GM12865 (cell line): ENCODE data around the gene CTNNA3.
"Not testable (repeated sequence)": the region's sequence is repeated elsewhere in the genome, so short reads cannot be mapped to it uniquely, and the experiment has no call there.

Experiments used
- DNase-seq: peaks from one replicate; pipeline ENCODE4 v3.0.0; 2010; ENCODE audit warnings: low read depth
- H3K4me3 ChIP-seq: 2 replicates; pipeline ENCODE4 v1.5.1; 2011; ENCODE audit warnings: mild to moderate bottlenecking, low read depth, low read length, control low read depth
- TF ChIP-seq, protein P1 (sequence below): IDR thresholded peaks from 2 replicates; pipeline ENCODE4 v1.5.1; 2011; ENCODE audit warnings: low read length, control low read depth, low read depth, inconsistent platforms; ENCODE audit not compliant: insufficient read depth; ENCODE audit errors: missing control alignments

CTNNA3 gene

DNA sequence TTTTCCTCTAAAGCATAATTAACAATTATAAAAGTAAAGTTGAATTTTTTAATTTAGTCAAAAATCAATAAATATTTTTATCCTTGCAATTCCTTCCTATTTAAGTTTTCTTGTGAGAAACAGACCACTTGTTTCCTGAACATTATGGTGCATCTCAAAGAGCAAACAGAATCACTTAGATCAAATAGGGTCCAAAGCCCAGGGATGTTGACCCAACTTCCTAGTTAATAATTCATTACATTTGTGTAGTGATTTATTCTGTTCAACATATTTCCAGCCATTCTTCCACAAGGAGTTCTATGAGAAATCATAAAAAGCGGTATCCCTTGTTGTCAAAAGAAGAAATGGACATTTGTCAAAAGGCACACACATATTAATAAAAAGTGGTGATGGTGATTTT, 454.5 kb downstream of the CTNNA3 start:
- DNase-seq = no peak

DNA sequence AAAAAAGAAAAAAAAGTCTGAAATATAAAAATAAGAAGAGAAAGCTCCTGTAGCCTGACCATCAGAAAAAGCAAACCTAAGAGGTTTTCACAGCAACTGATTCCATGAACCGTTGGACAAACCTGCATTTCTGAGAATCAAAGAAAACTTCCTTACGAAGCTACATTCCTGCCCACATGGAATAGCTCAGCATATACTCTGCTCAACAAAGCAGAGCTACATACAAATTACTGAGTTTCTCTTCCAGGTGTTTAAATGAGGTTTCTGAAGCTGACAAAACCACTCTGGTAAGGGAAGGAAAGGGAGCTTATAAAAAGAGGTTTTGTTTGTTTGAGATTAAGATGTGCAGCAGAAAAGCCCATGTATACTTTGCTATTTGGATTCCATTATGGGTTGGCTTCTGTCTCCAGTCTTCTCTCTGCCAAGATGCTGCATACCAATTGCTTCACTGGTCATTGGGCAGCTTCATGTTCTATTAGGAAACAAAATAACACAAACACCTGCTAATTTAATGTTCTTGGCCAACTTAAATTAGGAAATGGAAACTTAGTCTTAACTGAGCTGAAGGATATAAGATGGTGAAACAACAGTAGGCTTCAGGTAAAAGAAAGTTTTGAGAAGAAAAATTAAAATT, 456.0 kb downstream of the CTNNA3 start:
- DNase-seq = no peak
- H3K4me3 ChIP-seq = no peak overlapping the region
- TF ChIP-seq, protein P1, sequence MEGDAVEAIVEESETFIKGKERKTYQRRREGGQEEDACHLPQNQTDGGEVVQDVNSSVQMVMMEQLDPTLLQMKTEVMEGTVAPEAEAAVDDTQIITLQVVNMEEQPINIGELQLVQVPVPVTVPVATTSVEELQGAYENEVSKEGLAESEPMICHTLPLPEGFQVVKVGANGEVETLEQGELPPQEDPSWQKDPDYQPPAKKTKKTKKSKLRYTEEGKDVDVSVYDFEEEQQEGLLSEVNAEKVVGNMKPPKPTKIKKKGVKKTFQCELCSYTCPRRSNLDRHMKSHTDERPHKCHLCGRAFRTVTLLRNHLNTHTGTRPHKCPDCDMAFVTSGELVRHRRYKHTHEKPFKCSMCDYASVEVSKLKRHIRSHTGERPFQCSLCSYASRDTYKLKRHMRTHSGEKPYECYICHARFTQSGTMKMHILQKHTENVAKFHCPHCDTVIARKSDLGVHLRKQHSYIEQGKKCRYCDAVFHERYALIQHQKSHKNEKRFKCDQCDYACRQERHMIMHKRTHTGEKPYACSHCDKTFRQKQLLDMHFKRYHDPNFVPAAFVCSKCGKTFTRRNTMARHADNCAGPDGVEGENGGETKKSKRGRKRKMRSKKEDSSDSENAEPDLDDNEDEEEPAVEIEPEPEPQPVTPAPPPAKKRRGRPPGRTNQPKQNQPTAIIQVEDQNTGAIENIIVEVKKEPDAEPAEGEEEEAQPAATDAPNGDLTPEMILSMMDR = no peak

More for the DNA sequence above, 454.5 kb downstream of the CTNNA3 start:
- H3K4me3 ChIP-seq = no peak overlapping the region
- TF ChIP-seq, protein P1 = no peak

DNA sequence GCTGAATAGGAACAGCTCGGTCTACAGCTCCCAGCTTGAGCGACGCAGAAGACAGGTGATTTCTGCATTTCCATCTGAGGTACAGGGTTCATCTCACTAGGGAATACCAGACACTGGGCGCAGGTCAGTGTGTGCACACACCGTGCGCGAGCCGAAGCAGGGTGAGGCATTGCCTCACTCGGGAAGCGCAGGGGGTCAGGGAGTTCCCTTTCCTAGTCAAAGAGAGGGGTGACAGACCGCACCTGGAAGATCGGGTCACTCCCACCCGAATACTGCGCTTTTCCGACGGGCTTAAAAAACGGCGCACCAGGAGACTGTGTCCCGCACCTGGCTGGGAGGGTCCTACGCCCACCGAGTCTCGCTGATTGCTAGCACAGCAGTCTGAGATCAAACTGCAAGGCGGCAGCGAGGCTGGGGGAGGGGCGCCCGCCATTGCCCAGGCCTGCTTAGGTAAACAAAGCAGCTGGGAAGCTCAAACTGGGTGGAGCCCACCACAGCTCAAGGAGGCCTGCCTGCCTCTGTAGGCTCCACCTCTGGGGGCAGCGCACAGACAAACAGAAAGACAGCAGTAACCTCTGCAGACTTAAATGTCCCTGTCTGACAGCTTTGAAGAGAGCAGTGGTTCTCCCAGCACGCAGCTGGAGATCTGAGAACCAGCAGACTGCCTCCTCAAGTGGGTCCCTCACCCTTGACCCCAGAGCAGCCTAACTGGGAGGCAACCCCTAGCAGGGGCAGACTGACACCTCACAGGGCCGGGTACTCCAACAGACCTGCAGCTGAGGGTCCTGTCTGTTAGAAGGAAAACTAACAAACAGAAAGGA, 465.1 kb downstream of the CTNNA3 start:
- not testable (repeated sequence) for DNase-seq, H3K4me3 ChIP-seq

DNA sequence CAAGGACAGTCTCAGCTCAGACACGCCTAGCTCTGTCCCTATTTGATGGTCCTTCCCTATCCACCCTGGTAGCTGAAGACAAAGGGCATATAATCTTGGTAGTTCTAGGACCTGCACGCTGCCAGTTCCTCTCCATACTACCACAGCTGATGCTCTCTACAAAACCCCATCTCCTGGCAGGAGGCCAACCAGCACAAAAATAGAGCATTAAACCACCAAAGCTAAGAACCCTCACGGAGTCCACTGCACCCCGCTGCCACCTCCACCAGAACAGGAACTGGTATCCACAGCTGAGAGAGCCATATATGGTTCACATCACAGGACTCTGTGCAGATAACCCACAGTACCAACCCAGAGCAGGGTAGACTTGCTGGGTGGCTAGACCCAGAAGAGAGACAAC, 470.8 kb downstream of the CTNNA3 start:
- no peak for DNase-seq
- H3K4me3 ChIP-seq = no peak overlapping the region
- TF ChIP-seq, protein P1 = no peak

DNA sequence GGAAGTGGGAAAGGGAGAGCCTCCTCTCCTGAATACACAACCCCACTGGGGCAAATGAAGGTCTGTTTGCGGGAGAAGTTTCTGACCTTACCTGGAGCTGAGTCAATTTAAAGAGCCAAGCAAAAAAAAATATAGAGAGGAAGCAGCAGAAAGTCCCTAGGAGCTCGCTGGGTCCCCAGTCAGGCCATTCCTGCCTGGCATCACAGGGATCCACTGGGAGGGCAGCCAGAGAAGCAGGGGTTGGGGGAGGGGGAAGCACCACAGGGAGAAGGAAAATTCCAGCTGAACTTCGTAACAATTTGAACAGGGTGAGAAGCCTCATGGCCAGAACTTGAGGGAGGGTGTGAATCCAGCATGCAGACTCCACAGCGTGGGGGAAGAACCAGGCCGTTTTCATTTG, 471.4 kb downstream of the CTNNA3 start:
- no peak overlapping the region for H3K4me3 ChIP-seq
- TF ChIP-seq, protein P1 = no peak
- no peak for DNase-seq

DNA sequence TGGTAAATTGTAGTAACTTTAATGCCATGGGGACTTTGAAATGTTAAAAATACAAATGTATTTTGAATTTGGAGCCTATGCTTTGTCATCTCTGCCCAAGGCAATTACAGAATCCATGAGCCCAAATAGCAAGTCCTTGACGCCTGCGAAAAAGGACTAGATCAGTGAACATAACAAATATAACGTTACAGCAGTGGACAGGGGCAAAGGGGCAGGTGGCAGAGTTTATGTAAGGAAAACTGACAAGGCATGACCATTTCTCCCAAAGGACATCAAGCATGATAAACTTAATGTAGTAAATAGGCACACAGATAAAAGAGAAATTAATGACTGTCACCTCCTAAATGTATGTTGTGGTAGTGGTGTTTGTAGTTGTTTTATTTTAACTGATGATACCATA, 473.1 kb downstream of the CTNNA3 start:
- H3K4me3 ChIP-seq = no peak overlapping the region
- DNase-seq = no peak
- TF ChIP-seq, protein P1 = no peak

DNA sequence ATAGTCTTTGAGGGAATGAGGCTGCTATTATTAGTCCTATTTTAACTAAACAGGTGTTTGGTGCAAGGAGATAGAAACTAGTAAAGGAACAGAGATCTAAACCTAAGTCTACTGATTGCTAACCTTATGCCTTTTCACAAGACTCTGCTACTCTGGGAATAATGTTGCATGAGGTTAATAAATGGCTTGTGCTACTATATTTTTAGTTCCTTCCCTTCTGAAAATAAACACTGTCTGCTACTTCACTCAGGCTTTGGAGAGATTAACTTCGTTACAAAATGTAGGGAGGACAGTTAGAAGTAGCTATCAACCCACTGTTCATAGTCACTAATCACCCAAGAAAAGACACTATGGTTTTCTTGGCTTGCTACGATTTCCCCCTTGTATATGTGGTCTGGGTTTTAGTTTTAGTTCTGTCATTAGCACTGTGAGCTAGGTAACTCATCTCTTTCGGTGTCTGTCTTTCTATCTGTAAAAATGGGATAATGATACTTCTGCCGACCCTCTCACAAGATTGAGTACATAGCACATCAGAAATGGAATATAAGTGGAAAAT, 474.0 kb downstream of the CTNNA3 start:
- TF ChIP-seq, protein P1 = no peak
- DNase-seq = no peak
- H3K4me3 ChIP-seq = no peak overlapping the region
